CD4-positive, CD25-positive, alpha-beta regulatory T cell (primary cell): ENCODE data around the gene PNPLA7. TPM values are rescaled to one million over a fixed set of nuclear protein-coding genes. Genes with fewer than 3 reads are reported as not detected.

Source experiments
- ATAC-seq, 2 donors: fragments of 150-1000 bp; cut with Tn5 transposase; one replicate each; pipeline ENCODE4 v1.10.0; 2021; ENCODE audit warnings: low read depth in 2 of 2, moderate number of reproducible peaks in 2 of 2, moderate library complexity in 1 of 2
- DNase-seq, 3 donors: peaks; one replicate each; pipeline versions ENCODE4 v3.0.0 to v3.0.0-alpha.2; 2012 to 2022; ENCODE audit warnings: mixed read lengths in 1 of 3
- H3K27ac ChIP-seq: one replicate; pipeline ENCODE4 v1.7.0; 2013; ENCODE audit warnings: mild to moderate bottlenecking, low read length; ENCODE audit not compliant: insufficient read depth, poor library complexity, severe bottlenecking
- H3K27me3 ChIP-seq: one replicate; pipeline ENCODE4 v1.7.0; 2013; ENCODE audit warnings: low read length; ENCODE audit not compliant: control insufficient read depth, insufficient read depth
- H3K36me3 ChIP-seq: one replicate; pipeline ENCODE4 v1.7.0; 2013; ENCODE audit warnings: mild to moderate bottlenecking, low read length, moderate library complexity; ENCODE audit not compliant: control insufficient read depth, insufficient read depth
- H3K4me1 ChIP-seq: 2 replicates; pipeline ENCODE4 v1.7.0; 2013; ENCODE audit warnings: mild to moderate bottlenecking, low read length; ENCODE audit not compliant: insufficient read depth, control insufficient read depth, poor library complexity, severe bottlenecking
- H3K4me3 ChIP-seq: one replicate; pipeline ENCODE4 v1.7.0; 2013; ENCODE audit warnings: low read depth, mild to moderate bottlenecking, low read length, moderate library complexity
- H3K9me3 ChIP-seq, 2 experiments: 1 replicate in 1 of 2; 2 replicates in 1 of 2; pipeline ENCODE4 v1.7.0; 2013; ENCODE audit warnings: low read length in 2 of 2, mild to moderate bottlenecking in 1 of 2, moderate library complexity in 1 of 2; ENCODE audit not compliant: control insufficient read depth in 2 of 2
- H3K27ac Mint-ChIP-seq, 3 donors: one replicate each; pipeline ENCODE4 v1.8.0; 2020 to 2022; ENCODE audit warnings: mild to moderate bottlenecking in 3 of 3, mixed read lengths in 3 of 3, moderate library complexity in 2 of 3
- H3K27me3 Mint-ChIP-seq: one replicate; pipeline ENCODE4 v1.8.0; 2022; ENCODE audit warnings: mild to moderate bottlenecking, mixed read lengths
- H3K36me3 Mint-ChIP-seq: one replicate; pipeline ENCODE4 v1.8.0; 2020; ENCODE audit warnings: mixed read lengths
- H3K4me1 Mint-ChIP-seq, 4 donors: one replicate each; pipeline ENCODE4 v1.8.0; 2020 to 2022; ENCODE audit warnings: mixed read lengths in 4 of 4, mild to moderate bottlenecking in 1 of 4
- H3K4me3 Mint-ChIP-seq, 4 donors: one replicate each; pipeline ENCODE4 v1.8.0; 2020 to 2022; ENCODE audit warnings: mild to moderate bottlenecking in 4 of 4, mixed read lengths in 4 of 4, moderate library complexity in 3 of 4
- H3K9me3 Mint-ChIP-seq, 7 donors: one replicate each; pipeline ENCODE4 v1.8.0; 2020 to 2022; ENCODE audit warnings: mixed read lengths in 7 of 7, mild to moderate bottlenecking in 3 of 7, moderate library complexity in 2 of 7
- polyA plus RNA-seq, 4 donors: library from polyadenylated mRNA; unstranded; fragments of 300-500 nt; fragmentation: Illumina TruSeq; gene quantifications; one replicate each; pipeline ENCODE4 v1.2.3, GENCODE V29; 2021
- total RNA-seq: library from RNA; stranded (reverse); gene quantifications from one replicate; pipeline ENCODE4 v1.2.3, GENCODE V29; 2022

PNPLA7 gene
- total and polyA plus RNA-seq, 5 donors from 2014 or later = 1.4 to 12.4 (median 1.8) TPM

DNA sequence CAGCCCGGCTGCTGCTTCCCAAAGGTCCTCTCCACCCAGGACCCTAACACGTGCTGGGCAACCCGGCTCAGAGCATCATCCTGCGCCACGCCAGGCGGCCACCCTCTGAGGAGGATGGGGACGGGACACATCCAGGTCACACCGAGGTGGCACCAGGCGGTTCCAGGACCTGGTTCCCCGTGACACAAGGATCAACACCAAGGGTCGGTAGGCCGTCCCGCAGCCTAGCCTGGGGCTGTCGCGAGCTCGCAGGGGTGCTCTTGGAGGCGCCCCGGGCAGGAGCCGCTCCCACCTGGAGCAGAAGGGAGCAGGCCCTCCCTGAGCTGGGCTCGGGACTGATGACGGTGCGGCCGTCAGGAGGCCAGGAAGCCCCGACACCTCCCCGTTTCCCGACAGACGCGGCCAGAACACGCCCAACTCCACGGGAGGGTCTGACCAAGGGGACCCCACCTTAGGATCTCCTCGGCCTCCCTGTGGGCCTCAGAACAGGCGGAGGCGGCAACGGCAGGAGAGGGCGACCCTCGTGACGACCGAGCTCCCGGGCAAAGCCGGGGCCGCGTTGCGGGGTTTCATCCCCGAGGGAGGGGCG, 133.5 kb downstream of the PNPLA7 start:
- peaks cover 4% of the 10 kb centered on the region for H3K4me1 ChIP-seq
- no peaks in the 10 kb centered on the region for H3K9me3 ChIP-seq
- H3K4me3 Mint-ChIP-seq = no peak overlapping the region
- no peaks in the 10 kb centered on the region for H3K27me3 Mint-ChIP-seq
- no peak overlapping the region for H3K4me3 ChIP-seq
- H3K27ac Mint-ChIP-seq = no peak overlapping the region
- H3K36me3 ChIP-seq = no peaks in the 10 kb centered on the region
- H3K36me3 Mint-ChIP-seq = no peaks in the 10 kb centered on the region
- no peak for DNase-seq
- H3K9me3 Mint-ChIP-seq = no peaks in the 10 kb centered on the region
- no peaks in the 10 kb centered on the region for H3K27me3 ChIP-seq
- ATAC-seq = no peak
- H3K4me1 Mint-ChIP-seq = peaks cover 0 to 19% (median 6%) of the 10 kb centered on the region in 4 donors
- H3K27ac ChIP-seq = no peak overlapping the region

DNA sequence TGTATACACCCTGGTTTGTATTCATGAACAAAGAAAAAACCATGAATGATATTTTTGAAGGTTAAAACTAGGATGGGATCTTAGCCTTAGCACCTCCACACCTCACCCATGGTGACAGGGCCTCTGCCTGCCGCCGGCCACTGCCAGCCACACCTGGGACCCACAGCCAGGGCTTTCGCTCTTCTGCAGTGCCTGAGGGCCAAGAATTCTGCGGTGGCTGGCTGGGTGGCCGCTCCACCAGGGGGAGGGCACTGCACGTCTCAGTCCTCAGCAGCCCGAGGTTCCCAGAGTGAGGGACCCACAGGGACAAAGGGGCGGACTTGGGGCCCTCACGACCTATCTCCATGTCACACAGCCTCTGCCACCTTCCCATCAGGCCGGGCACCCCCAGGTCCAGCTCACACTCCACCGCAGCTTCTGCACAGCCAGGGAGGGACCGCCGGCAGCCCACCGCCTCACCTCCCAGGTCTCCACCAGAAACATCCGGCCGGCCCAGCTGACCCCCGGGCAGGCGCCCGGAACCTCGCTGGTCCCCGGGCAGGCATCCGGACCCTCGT, 134.1 kb downstream of the PNPLA7 start:
- Mint-ChIP-seq H3K36me3 (no peaks in the 10 kb centered on the region), H3K4me1 (peaks cover 0 to 19% (median 5%) of the 10 kb centered on the region in 4 donors), H3K4me3 (peak overlapping the region in 2 of 4 donors; percentile 8 to 43), H3K27me3 (no peaks in the 10 kb centered on the region), H3K9me3 (no peaks in the 10 kb centered on the region), H3K27ac (no peak overlapping the region)
- no peaks in the 10 kb centered on the region for H3K27me3 ChIP-seq
- ATAC-seq (no peak), DNase-seq (no peak)
- no peaks in the 10 kb centered on the region for H3K9me3 ChIP-seq
- H3K27ac ChIP-seq = no peak overlapping the region
- H3K4me1 ChIP-seq = peaks cover 9% of the 10 kb centered on the region
- H3K4me3 ChIP-seq = no peak overlapping the region
- no peaks in the 10 kb centered on the region for H3K36me3 ChIP-seq

DNA sequence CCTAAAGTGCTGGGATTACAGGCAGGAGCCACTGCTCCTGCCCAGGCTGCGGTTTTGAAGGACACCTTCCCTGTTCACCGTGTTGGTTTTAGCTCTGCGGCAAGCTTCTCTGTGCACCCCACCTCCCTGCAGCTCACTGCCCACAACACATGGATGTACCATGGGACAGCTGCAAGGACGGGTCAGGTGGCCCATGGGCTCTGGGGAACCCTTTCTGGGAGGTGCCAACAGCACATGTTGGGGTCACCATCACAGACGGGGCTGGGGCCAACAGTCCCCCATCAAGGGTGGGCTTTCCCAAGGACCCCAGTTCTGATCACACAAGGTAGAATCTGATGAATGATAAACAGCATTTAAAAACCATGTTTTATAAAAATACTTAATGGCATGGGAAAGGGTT, 134.8 kb downstream of the PNPLA7 start:
- DNase-seq = no peak
- H3K9me3 Mint-ChIP-seq = no peaks in the 10 kb centered on the region
- H3K27me3 Mint-ChIP-seq = no peaks in the 10 kb centered on the region
- Histone ChIP-seq H3K4me3 (no peak overlapping the region), H3K4me1 (peaks cover 15% of the 10 kb centered on the region), H3K27me3 (no peaks in the 10 kb centered on the region), H3K27ac (no peak overlapping the region), H3K36me3 (no peaks in the 10 kb centered on the region), H3K9me3 (no peaks in the 10 kb centered on the region)
- no peak overlapping the region for H3K4me3 Mint-ChIP-seq
- no peak for ATAC-seq
- no peak overlapping the region for H3K27ac Mint-ChIP-seq
- no peaks in the 10 kb centered on the region for H3K36me3 Mint-ChIP-seq
- peaks cover 0 to 19% (median 5%) of the 10 kb centered on the region in 4 donors for H3K4me1 Mint-ChIP-seq

DNA sequence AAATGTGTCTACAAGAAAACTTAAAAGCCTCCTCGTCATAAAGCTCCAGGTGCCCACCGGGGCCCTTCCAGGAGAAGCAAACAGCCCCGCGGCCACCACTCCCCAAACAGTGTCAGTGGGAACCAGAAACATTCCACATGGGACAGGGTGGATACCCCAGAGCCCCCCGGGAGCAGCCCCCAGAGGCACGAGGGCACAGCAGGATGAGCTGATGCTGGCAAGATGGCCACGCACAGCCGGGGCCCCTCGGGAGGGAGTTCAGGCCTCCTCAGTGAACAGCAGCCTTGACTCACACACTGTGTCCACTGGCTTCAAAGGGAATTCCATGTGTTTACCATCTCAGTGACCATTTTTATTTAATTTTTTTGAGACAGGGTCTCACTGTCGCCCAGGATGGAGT, 137.8 kb downstream of the PNPLA7 start:
- no peak overlapping the region for H3K27ac ChIP-seq
- H3K4me1 ChIP-seq = peaks cover 18% of the 10 kb centered on the region
- no peaks in the 10 kb centered on the region for H3K27me3 Mint-ChIP-seq
- H3K36me3 ChIP-seq = no peaks in the 10 kb centered on the region
- H3K27me3 ChIP-seq = no peaks in the 10 kb centered on the region
- no peak overlapping the region for H3K4me3 ChIP-seq
- peaks cover 0 to 16% (median 4%) of the 10 kb centered on the region in 4 donors for H3K4me1 Mint-ChIP-seq
- peak overlapping the region in 1 of 4 donors; percentile 35 for H3K4me3 Mint-ChIP-seq
- H3K9me3 Mint-ChIP-seq = no peaks in the 10 kb centered on the region
- H3K27ac Mint-ChIP-seq = peak overlapping the region in 1 of 3 donors; percentile 31
- H3K36me3 Mint-ChIP-seq = no peaks in the 10 kb centered on the region
- DNase-seq (no peak), ATAC-seq (no peak)
- no peaks in the 10 kb centered on the region for H3K9me3 ChIP-seq

DNA sequence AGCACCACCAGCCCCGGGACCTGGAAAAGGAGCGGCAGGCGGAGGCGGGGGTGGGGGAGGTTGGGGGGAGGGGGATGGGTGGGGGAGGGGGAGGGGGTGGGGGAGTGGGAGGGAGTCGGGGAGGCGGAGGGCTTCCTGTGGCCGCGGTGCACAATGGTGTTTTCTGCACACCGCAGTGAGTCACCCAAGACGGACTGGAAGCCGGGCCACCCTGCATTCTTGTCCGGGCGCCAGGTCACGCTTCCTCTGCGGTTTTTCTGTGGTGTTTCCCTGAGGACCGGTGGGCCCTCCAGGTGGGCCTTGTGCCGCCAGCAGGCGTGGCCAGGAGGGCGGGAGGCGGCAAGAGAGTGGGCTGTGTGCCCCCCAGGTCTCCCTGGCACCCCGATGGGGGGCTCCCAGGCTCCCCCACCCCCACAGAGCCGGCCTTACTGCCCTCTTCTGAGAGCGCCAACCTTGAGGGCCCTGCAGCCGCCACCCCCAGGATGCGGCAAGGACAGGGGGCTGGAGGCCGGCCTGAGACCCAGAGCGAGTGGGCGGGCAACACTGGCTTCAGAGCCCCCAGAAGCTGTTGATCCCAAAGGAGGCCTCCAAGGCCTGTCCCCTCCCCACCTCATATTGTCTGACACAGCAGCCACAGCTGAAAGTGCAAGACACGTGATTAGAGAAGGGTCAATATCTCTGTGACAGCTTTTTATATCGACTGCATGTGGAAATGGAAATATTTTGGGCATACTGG, 138.4 kb downstream of the PNPLA7 start:
- Histone ChIP-seq H3K4me3 (no peak overlapping the region), H3K27ac (no peak overlapping the region), H3K27me3 (no peaks in the 10 kb centered on the region), H3K36me3 (no peaks in the 10 kb centered on the region), H3K4me1 (peaks cover 24% of the 10 kb centered on the region), H3K9me3 (no peaks in the 10 kb centered on the region)
- Mint-ChIP-seq H3K36me3 (no peaks in the 10 kb centered on the region), H3K4me1 (peaks cover 0 to 16% (median 4%) of the 10 kb centered on the region in 4 donors), H3K27ac (peak overlapping the region in 1 of 3 donors; percentile 48), H3K4me3 (no peak overlapping the region), H3K9me3 (no peaks in the 10 kb centered on the region), H3K27me3 (no peaks in the 10 kb centered on the region)
- DNase-seq (peak in 1 of 3 donors; percentile 57), ATAC-seq (no peak)

DNA sequence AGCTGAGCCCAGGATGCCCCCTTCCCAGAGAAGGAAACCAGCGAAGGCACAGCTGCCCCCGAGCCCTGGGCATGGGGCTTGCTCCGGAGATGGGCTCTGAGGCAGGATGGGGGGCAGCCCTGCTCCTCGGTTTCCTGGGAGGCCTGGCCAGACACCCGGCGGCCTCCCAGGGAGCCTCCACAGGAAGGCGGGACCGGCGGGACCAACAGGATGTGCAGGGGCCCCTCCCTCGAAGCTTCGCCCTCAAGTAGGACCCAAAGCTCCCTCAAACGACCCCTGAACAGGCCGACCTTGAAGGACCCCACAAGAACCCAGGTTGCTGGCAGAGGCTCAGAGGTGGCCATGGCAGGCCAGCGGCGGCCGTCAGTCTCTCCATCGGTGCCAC, 138.9 kb downstream of the PNPLA7 start:
- no peak overlapping the region for H3K4me3 ChIP-seq
- no peaks in the 10 kb centered on the region for H3K36me3 ChIP-seq
- no peak overlapping the region for H3K27ac ChIP-seq
- H3K4me3 Mint-ChIP-seq = no peak overlapping the region
- peaks cover 29% of the 10 kb centered on the region for H3K4me1 ChIP-seq
- H3K27ac Mint-ChIP-seq = no peak overlapping the region
- no peaks in the 10 kb centered on the region for H3K27me3 Mint-ChIP-seq
- no peak for ATAC-seq
- H3K9me3 Mint-ChIP-seq = no peaks in the 10 kb centered on the region
- H3K36me3 Mint-ChIP-seq = no peaks in the 10 kb centered on the region
- no peaks in the 10 kb centered on the region for H3K27me3 ChIP-seq
- no peaks in the 10 kb centered on the region for H3K9me3 ChIP-seq
- H3K4me1 Mint-ChIP-seq = peaks cover 0 to 16% (median 4%) of the 10 kb centered on the region in 4 donors
- DNase-seq = peak in 1 of 3 donors; percentile 27

DNA sequence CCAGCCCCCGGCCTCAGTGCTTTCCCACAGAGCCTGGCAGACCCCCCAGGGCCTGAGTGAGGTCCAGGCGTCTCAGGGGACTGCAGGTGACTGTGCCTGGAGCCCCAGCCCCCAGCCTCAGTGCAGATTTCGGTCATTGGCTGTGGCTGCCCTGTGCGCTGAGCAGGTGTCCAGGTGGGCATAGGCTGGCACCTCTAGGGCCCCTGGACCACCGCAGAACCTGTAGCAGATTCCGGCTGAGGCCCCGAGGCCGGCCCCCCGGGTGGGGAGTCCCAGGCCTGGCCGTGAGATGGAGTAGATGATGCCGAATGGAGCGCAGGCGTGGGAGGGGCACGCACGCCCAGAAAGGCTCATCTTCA, 139.3 kb downstream of the PNPLA7 start:
- no peaks in the 10 kb centered on the region for H3K36me3 ChIP-seq
- Mint-ChIP-seq H3K4me1 (peaks cover 0 to 18% (median 5%) of the 10 kb centered on the region in 4 donors), H3K27me3 (peaks cover 4% of the 10 kb centered on the region), H3K9me3 (no peaks in the 10 kb centered on the region), H3K36me3 (no peaks in the 10 kb centered on the region), H3K27ac (peak overlapping the region in 1 of 3 donors; percentile 26), H3K4me3 (no peak overlapping the region)
- DNase-seq (no peak), ATAC-seq (no peak)
- H3K27me3 ChIP-seq = no peaks in the 10 kb centered on the region
- H3K9me3 ChIP-seq = no peaks in the 10 kb centered on the region
- H3K4me1 ChIP-seq = peaks cover 30% of the 10 kb centered on the region
- H3K4me3 ChIP-seq = no peak overlapping the region
- H3K27ac ChIP-seq = no peak overlapping the region
